Right atrium auricular region (tissue), 2 donors: ENCODE data around the gene NUCB2. TPM values are rescaled to one million over a fixed set of nuclear protein-coding genes. Genes with fewer than 3 reads are reported as not detected.

Source experiments
- DNase-seq: peaks from one replicate; pipeline ENCODE4 v3.0.0-alpha.2; 2019; ENCODE audit warnings: low spot score
- H3K27ac ChIP-seq, 2 donors: fragments of 200-600 bp; sonication (generic); 1 replicate in 1 of 2; 2 replicates in 1 of 2; pipeline ENCODE4 v1.5.1; 2016 to 2019
- H3K27me3 ChIP-seq, 2 donors: fragments of 200-600 bp; sonication (generic); one replicate each; pipeline versions ENCODE4 v1.5.1 to v1.6.0; 2017 to 2019
- H3K36me3 ChIP-seq: fragments of 200-600 bp; sonication (generic); one replicate; pipeline ENCODE4 v1.5.1; 2016
- H3K4me1 ChIP-seq, 2 donors: fragments of 200-600 bp; sonication (generic); one replicate each; pipeline versions ENCODE4 v1.5.1 to v1.6.0; 2017 to 2019
- H3K4me3 ChIP-seq, 2 donors: fragments of 200-600 bp; sonication (generic); 1 replicate in 1 of 2; 2 replicates in 1 of 2; pipeline ENCODE4 v1.5.1; 2017 to 2019; ENCODE audit warnings: mild to moderate bottlenecking in 1 of 2, moderate library complexity in 1 of 2
- H3K9me3 ChIP-seq, 2 donors: fragments of 200-600 bp; sonication (generic); one replicate each; pipeline ENCODE4 v1.5.1; 2019
- total RNA-seq, 2 donors: library from RNA; depleted of rRNA; stranded (reverse); fragments of >200 nt; gene quantifications; one replicate each; pipeline ENCODE4 v1.1.0, GENCODE V29; 2016
- TF ChIP-seq, protein P1 (sequence below), 2 donors: fragments of 200-600 bp; sonication (generic); IDR thresholded peaks; one replicate each; pipeline ENCODE4 v1.5.1; 2019; ENCODE audit warnings: antibody characterized with exemption in 2 of 2

The NUCB2 gene
- total RNA-seq, 2 donors from 2014 or later = 61.6 to 85.7 TPM

DNA sequence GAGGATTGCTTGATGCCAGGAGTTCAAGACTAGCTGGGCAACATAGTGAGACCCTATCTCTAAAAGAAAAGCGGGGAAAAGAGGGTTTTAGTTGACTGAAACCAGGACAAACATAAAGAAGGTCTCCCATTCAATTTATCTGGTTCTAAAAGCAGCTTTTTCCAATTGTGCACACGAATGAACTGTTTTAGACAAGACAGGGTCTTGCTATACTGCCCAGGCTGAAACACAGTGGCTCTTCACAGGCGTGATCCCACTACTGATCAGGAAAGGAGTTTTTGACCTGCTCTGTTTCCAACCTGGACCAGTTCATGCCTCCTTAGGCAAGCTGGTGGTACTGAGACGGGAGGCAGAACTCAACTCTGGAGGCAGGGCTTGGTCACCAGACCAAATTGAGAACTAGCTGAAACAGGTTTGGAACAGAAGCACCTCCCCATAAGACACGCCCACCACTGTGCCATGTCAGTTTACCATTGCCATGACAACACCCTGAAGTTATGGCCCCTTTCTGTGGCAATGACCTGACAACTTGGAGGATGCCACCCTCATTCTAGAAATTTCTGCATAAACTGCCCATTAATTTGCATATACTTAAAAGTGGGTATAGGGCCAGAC is 2.8 kb upstream of the NUCB2 start:
- H3K27me3 ChIP-seq = no peaks in the 10 kb centered on the region
- H3K36me3 ChIP-seq = no peaks in the 10 kb centered on the region
- peaks cover 0 to 17% of the 10 kb centered on the region in 2 donors for H3K4me1 ChIP-seq
- no peaks in the 10 kb centered on the region for H3K9me3 ChIP-seq
- no peak overlapping the region for H3K27ac ChIP-seq
- TF ChIP-seq, protein P1, sequence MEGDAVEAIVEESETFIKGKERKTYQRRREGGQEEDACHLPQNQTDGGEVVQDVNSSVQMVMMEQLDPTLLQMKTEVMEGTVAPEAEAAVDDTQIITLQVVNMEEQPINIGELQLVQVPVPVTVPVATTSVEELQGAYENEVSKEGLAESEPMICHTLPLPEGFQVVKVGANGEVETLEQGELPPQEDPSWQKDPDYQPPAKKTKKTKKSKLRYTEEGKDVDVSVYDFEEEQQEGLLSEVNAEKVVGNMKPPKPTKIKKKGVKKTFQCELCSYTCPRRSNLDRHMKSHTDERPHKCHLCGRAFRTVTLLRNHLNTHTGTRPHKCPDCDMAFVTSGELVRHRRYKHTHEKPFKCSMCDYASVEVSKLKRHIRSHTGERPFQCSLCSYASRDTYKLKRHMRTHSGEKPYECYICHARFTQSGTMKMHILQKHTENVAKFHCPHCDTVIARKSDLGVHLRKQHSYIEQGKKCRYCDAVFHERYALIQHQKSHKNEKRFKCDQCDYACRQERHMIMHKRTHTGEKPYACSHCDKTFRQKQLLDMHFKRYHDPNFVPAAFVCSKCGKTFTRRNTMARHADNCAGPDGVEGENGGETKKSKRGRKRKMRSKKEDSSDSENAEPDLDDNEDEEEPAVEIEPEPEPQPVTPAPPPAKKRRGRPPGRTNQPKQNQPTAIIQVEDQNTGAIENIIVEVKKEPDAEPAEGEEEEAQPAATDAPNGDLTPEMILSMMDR (IDR thresholded peaks at IDR 0.05) = no peak
- no peak for DNase-seq
- no peak overlapping the region for H3K4me3 ChIP-seq

DNA sequence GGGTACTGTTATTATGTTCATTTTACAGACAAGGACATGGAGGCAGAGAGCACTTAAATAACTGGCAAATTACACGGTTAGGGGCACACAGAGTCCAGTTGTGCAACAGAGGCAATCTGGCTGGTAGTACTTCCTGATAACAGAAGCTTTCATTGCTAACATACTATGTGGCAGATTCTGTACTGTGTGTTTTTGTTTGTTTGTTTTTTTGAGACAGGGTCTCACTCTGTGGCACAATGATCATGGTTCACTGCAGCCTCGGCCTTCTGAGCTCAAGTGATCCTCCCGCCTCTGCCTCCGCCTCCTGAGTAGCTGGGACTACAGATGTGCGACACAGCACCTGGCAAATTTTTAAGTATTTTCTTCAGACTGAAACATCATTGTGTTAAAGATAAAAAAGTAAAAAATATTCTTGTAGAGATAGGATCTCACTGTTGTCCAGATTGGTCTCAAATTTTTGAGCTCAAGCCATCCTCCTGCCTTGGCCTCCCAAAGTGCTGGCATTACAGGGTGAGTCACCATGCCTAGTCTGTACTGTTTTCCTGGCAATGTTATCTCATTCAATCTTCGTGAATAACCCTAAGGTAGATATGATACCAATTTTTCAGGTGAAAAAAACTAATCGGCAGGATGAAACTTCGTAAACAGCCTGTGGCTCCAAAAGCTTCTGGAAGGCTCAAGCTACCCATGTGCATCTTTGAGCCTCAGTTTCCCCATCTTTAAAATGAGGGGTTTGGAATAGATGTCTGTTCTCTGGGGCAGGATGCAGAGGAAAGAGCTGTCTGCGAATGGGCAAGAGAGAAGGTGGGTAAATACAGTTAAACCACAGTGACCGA is 921 bp upstream of the NUCB2 start:
- DNase-seq = no peak
- TF ChIP-seq, protein P1 (IDR thresholded peaks at IDR 0.05) = no peak

DNA sequence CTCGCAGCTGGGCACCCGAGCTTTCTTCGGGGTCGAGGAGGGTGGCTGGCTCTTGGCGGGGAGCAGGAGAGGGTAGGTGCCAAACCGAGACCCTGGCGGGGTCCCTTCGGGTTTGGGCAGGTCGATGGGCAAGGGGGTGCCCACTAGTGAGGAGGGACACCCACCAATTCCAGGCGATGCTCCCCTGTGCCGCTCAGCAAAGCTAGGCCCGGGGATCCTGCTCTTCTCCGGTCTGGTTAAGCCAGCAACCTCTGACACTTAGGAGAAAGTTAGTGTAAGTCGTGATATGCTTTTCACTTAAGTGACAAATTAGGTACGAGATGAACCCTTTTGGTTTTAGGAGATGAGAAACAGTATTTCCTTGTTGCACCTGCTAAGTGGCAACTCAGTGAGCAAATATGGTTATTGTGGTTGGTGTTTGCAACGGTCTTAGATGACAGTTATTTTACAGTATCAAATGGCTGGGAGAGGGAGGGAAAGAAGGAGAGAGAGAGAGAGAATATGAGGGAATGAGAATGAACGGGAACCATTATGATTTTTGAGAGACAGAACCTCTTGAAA is 565 bp downstream of the NUCB2 start:
- H3K36me3 ChIP-seq = no peaks in the 10 kb centered on the region
- TF ChIP-seq, protein P1 (IDR thresholded peaks at IDR 0.05) = no peak
- H3K9me3 ChIP-seq = no peaks in the 10 kb centered on the region
- H3K27me3 ChIP-seq = no peaks in the 10 kb centered on the region
- H3K4me3 ChIP-seq = peak overlapping the region; percentile 87 to 97
- no peak for DNase-seq
- peak overlapping the region; percentile 92 to 94 for H3K27ac ChIP-seq
- H3K4me1 ChIP-seq = peaks cover 0 to 23% of the 10 kb centered on the region in 2 donors

More for the DNA sequence above, 921 bp upstream of the NUCB2 start:
- peak overlapping the region; percentile 87 to 97 for H3K4me3 ChIP-seq
- H3K27ac ChIP-seq = peak overlapping the region; percentile 92 to 94
- H3K9me3 ChIP-seq = no peaks in the 10 kb centered on the region
- peaks cover 0 to 23% of the 10 kb centered on the region in 2 donors for H3K4me1 ChIP-seq
- H3K36me3 ChIP-seq = no peaks in the 10 kb centered on the region
- H3K27me3 ChIP-seq = no peaks in the 10 kb centered on the region

DNA sequence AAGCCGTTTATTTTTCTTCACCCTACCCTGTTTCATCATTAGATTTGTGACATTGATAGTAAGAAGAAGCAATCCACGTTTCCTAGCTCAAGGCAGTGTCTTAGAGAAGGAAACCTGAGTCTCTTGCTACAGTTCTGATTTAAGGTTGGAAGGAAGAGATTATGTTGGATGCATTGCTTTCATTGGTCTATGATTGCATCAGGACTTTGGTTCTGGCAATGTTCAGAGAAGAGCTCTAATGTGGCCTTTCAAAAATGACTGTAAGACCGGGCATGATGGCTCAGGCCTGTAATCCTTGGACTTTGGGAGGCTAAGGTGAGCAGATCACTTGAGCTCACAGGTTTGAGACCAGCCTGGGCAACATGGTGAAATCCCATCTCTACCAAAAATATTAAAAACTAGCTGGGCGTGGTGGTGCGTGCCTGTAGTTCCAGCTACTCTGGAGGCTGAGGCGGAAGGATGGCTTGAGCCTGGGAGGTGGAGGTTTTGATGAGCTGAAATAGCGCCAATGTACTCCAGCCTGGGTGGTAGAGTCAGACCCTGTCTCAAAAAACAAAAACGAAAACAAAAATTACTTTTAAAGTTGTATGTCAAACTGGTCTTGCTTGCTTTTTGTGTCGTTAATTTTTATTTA is 4.1 kb downstream of the NUCB2 start:
- peaks cover 0 to 19% of the 10 kb centered on the region in 2 donors for H3K4me1 ChIP-seq
- H3K27me3 ChIP-seq = no peaks in the 10 kb centered on the region
- H3K9me3 ChIP-seq = no peaks in the 10 kb centered on the region
- H3K27ac ChIP-seq = no peak overlapping the region
- TF ChIP-seq, protein P1 (IDR thresholded peaks at IDR 0.05) = no peak
- H3K36me3 ChIP-seq = peaks cover 4% of the 10 kb centered on the region
- no peak overlapping the region for H3K4me3 ChIP-seq
- no peak for DNase-seq

DNA sequence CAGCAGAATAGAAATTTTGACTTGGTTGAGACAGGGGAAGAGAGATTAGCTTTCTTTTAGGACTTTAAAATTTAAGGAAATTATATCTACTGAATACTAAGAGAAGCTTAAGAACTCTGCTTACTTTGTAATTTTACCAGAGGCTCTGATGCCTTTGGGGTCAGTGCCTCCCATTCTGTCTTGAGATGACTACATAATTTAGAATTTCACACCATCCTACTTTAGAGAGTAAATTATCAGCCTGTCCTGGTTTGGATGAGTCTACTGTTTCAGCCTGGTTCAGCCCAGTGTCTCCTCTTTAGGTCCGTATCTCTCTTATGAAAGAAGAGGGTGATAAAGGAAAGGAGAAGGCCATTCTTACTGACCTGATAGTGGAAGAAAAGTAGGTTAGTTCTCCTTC is 9.8 kb downstream of the NUCB2 start:
- H3K9me3 ChIP-seq = no peaks in the 10 kb centered on the region
- no peak for DNase-seq
- H3K4me1 ChIP-seq = no peaks in the 10 kb centered on the region
- TF ChIP-seq, protein P1 (IDR thresholded peaks at IDR 0.05) = no peak
- peaks cover 20% of the 10 kb centered on the region for H3K36me3 ChIP-seq
- H3K27me3 ChIP-seq = no peaks in the 10 kb centered on the region
- no peak overlapping the region for H3K27ac ChIP-seq
- no peak overlapping the region for H3K4me3 ChIP-seq
